HepG2 (cell line): Measurements from ENCODE around the gene WDR7. TPM values are rescaled to one million over a fixed set of nuclear protein-coding genes. Genes with fewer than 3 reads are reported as not detected.

Source experiments
- ATAC-seq: fragments of 200-7000 bp; cut with Tn5 transposase; 3 replicates; pipeline ENCODE4 v1.9.1; 2020; ENCODE audit warnings: mild to moderate bottlenecking, moderate library complexity
- BruUV-seq: library from RNA; stranded (reverse); fragments of 400-500 nt; replicated peaks from 2 replicates; lab custom pipeline; 2021; lab: Mats Ljungman, UMichigan
- CTCF ChIA-PET: fragments of 300-600 bp; formaldehyde crosslinking; extraction: SDS; loops from one replicate; lab custom pipeline; 2021; ENCODE audit warnings: low total read pairs, inconsistent platforms, low intra/inter-chr PET ratio; lab: Yijun Ruan, JAX
- POLR2A ChIA-PET: fragments of 350-600 bp; sonication (Branson Sonifier 250); formaldehyde crosslinking; loops from one replicate; lab custom pipeline; 2020; ENCODE audit warnings: antibody characterized with exemption, inconsistent platforms; lab: Yijun Ruan, JAX
- DNase-seq: peaks from one replicate; pipeline ENCODE4 v3.0.0-alpha.2; 2015; ENCODE audit warnings: low spot score
- FAIRE-seq: peaks from 3 replicates; lab custom pipeline; 2011; peaks lifted over from hg19 to GRCh38; lab: Jason Lieb, UNC
- H2AFZ ChIP-seq: one replicate; pipeline ENCODE4 v1.6.1; 2011; ENCODE audit warnings: low read length, inconsistent platforms
- H3K27ac ChIP-seq: fragments of 300-600 bp; 3 replicates; pipeline ENCODE4 v1.8.0; 2011; ENCODE audit warnings: mixed run types, mild to moderate bottlenecking, mixed read lengths, low read length, inconsistent platforms; ENCODE audit not compliant: insufficient read depth; ENCODE audit errors: extremely low read length
- H3K27me3 ChIP-seq, 2 experiments: fragments of 200-600 bp in 1 of 2; 2 replicates in 1 of 2; 3 replicates in 1 of 2; pipeline versions ENCODE4 v1.6.0 to v1.8.0; 2011; ENCODE audit warnings: low read length in 2 of 2, mild to moderate bottlenecking in 2 of 2, moderate library complexity in 2 of 2, inconsistent platforms in 1 of 2; ENCODE audit not compliant: insufficient read depth in 2 of 2, control insufficient read depth in 1 of 2
- H3K36me3 ChIP-seq, 2 experiments: fragments of 200-600 bp in 1 of 2; replicated peaks in 1 of 2; 2 replicates in 1 of 2; 3 replicates in 1 of 2; pipeline versions ENCODE4 v1.5.1 to v1.8.0; 2011; ENCODE audit warnings: low read length in 2 of 2, inconsistent platforms in 1 of 2; ENCODE audit not compliant: insufficient read depth in 2 of 2, control insufficient read depth in 1 of 2
- H3K4me1 ChIP-seq: 2 replicates; pipeline ENCODE4 v1.5.1; 2012; ENCODE audit warnings: low read length, inconsistent platforms; ENCODE audit not compliant: insufficient read depth
- H3K4me2 ChIP-seq: 2 replicates; pipeline ENCODE4 v1.6.0; 2011; ENCODE audit warnings: low read depth, low read length, inconsistent platforms
- H3K4me3 ChIP-seq, 3 experiments: fragments of 200-600 bp in 1 of 3; sonication (generic), shearing (Covaris generic) in 1 of 3; replicated peaks in 1 of 3; 2 replicates each; pipeline ENCODE4 v1.5.1; 2011 to 2016; ENCODE audit warnings: low read length in 3 of 3, inconsistent platforms in 2 of 3, low read depth in 2 of 3, mild to moderate bottlenecking in 2 of 3, control low read depth in 1 of 3, mixed read lengths in 1 of 3; ENCODE audit not compliant: insufficient read depth in 1 of 3
- H3K79me2 ChIP-seq: one replicate; pipeline ENCODE4 v1.6.1; 2011; ENCODE audit warnings: low read length, inconsistent platforms; ENCODE audit not compliant: insufficient read depth
- H3K9ac ChIP-seq: 2 replicates; pipeline ENCODE4 v1.6.0; 2011; ENCODE audit warnings: mild to moderate bottlenecking, low read depth, low read length, inconsistent platforms; ENCODE audit not compliant: insufficient read depth
- H3K9me3 ChIP-seq: 2 replicates; pipeline ENCODE4 v1.5.1; 2012; ENCODE audit warnings: mild to moderate bottlenecking, low read length
- H4K20me1 ChIP-seq: 2 replicates; pipeline ENCODE4 v1.6.0; 2011; ENCODE audit warnings: inconsistent platforms, mild to moderate bottlenecking, low read length, moderate library complexity; ENCODE audit not compliant: insufficient read depth
- FOXO4 ChIP-seq: sonication (generic); formaldehyde crosslinking; conservative IDR thresholded peaks from 2 replicates; pipeline ENCODE4 v1.8.1; 2023; ENCODE audit warnings: missing genetic modification reagents
- ISL2 ChIP-seq: sonication (generic); formaldehyde crosslinking; IDR thresholded peaks from 2 replicates; pipeline ENCODE4 v1.5.0; 2020; ENCODE audit warnings: missing genetic modification reagents
- KAT2B ChIP-seq: fragments of 150-350 bp; IDR thresholded peaks from 2 replicates; pipeline ENCODE4 v1.6.1; 2014; ENCODE audit warnings: low read depth, low read length, borderline replicate concordance
- MAFF ChIP-seq: IDR thresholded peaks from 2 replicates; pipeline ENCODE4 v1.6.1; 2011; ENCODE audit warnings: low read depth, low read length, improper control_type of control experiment
- MAFK ChIP-seq, 2 experiments: IDR thresholded peaks in 1 of 2; conservative IDR thresholded peaks in 1 of 2; 2 replicates each; pipeline ENCODE4 v1.6.1; 2011; ENCODE audit warnings: improper control_type of control experiment in 2 of 2, low read length in 2 of 2
- MXD1 ChIP-seq: sonication (generic); formaldehyde crosslinking; IDR thresholded peaks from 2 replicates; pipeline ENCODE4 v1.4.0; 2020; ENCODE audit warnings: mild to moderate bottlenecking, missing genetic modification reagents
- ZHX1 ChIP-seq: sonication (generic); formaldehyde crosslinking; IDR thresholded peaks from 2 replicates; pipeline ENCODE4 v1.8.1; 2022; ENCODE audit warnings: low read depth, mild to moderate bottlenecking, missing genetic modification reagents
- ZNF225 ChIP-seq: sonication (generic); formaldehyde crosslinking; IDR thresholded peaks from 2 replicates; pipeline ENCODE4 v1.4.0; 2020; ENCODE audit warnings: mild to moderate bottlenecking, missing genetic modification reagents
- ZSCAN9 ChIP-seq: IDR thresholded peaks from 2 replicates; pipeline ENCODE4 v1.6.1; 2016; ENCODE audit warnings: borderline replicate concordance
- ZXDC ChIP-seq: sonication (generic); formaldehyde crosslinking; IDR thresholded peaks from 2 replicates; pipeline ENCODE4 v1.5.0; 2020; ENCODE audit warnings: mild to moderate bottlenecking, missing genetic modification reagents
- WGBS: methylation state at CpG from one replicate; pipeline ENCODE4 v1.1.6; 2017; ENCODE audit warnings: low lambda C conversion rate; 5-methylcytosine and 5-hydroxymethylcytosine counted together
- in situ Hi-C: cut with HindIII; loops from 2 replicates; pipeline ENCODE4 v1.10.0; 2017; ENCODE audit warnings: low pct_unique_long_range_greater_than_20kb; ENCODE audit not compliant: extremely low pct_ligation_motif_present
- intact Hi-C: fragments of 100-400 bp; cut with micrococcal nuclease; formaldehyde crosslinking; loops from one replicate; pipeline ENCODE4 v1.10.0; 2022; ENCODE audit not compliant: unreplicated experiment
- polyA plus RNA-seq, 8 experiments: library from polyadenylated mRNA; depleted of rRNA in 3 of 8; stranded (reverse) in 7 of 8; unstranded in 1 of 8; fragments of >200 nt; fragmentation: Illumina TruSeq in 4 of 8; extraction: Trizol in 4 of 8; gene quantifications; 2 replicates each; pipeline versions ENCODE4 v1.2.1 to v1.2.3, GENCODE V29; 2011 to 2016; ENCODE audit warnings: low read depth in 4 of 8, missing spikeins in 1 of 8, mixed read lengths in 1 of 8; ENCODE audit not compliant: insufficient read depth in 1 of 8
- total RNA-seq, 5 experiments: library from RNA; depleted of rRNA; stranded (reverse); fragments of >200 nt; fragmentation: Illumina TruSeq; extraction: Trizol; gene quantifications; 2 replicates each; pipeline ENCODE4 v1.2.3, GENCODE V29; 2016; ENCODE audit warnings: low read depth in 1 of 5

Gene WDR7
- total and polyA plus RNA-seq, 2 of the 13 experiments (the other 11 are each of a cell fraction or from before 2014, with no cell fraction given), result 2.0 to 7.8 TPM

GRCh38 chr18:56878711-56879110, 227.6 kb downstream of the WDR7 start:
- Histone ChIP-seq H3K4me1 (no peaks in the 10 kb centered on the region), H3K79me2 (no peaks in the 10 kb centered on the region), H3K27me3 (no peaks in the 10 kb centered on the region), H3K4me2 (no peak overlapping the region), H3K36me3 (no peaks in the 10 kb centered on the region), H3K4me3 (no peak overlapping the region), H2AFZ (no peak overlapping the region), H3K9ac (no peak overlapping the region), H3K27ac (no peak overlapping the region), H4K20me1 (no peaks in the 10 kb centered on the region), H3K9me3 (no peaks in the 10 kb centered on the region)
- FAIRE-seq (no peak), DNase-seq (no peak), ATAC-seq (no peak)
- in situ Hi-C loops (no loop called here), intact Hi-C loops (no loop called here)
- CTCF ChIA-PET, result no interaction called here
- BruUV-seq, result no TSS peak
- peak; percentile 80 to 94 for TF ChIP-seq MAFK (conservative IDR thresholded peaks at IDR 0.05 in 1 of 2, IDR thresholded peaks at IDR 0.05 in 1 of 2; ENCODE audit: low read length in 2 of 2)
- TF ChIP-seq MXD1 (CRISPR knock-in tag), result no peak
- peak; percentile 93 for TF ChIP-seq MAFF
- WGBS, result 78% methylated on average over 4 of the region's 4 CpGs
- POLR2A ChIA-PET, result no interaction called here

- DNase-seq (no peak), FAIRE-seq (no peak), ATAC-seq (no peak)
- Histone ChIP-seq H3K9me3 (no peaks in the 10 kb centered on the region), H3K27ac (no peak overlapping the region), H3K79me2 (no peaks in the 10 kb centered on the region), H3K27me3 (no peaks in the 10 kb centered on the region), H3K36me3 (no peaks in the 10 kb centered on the region), H2AFZ (no peak overlapping the region), H4K20me1 (no peaks in the 10 kb centered on the region), H3K4me3 (no peak overlapping the region), H3K9ac (no peak overlapping the region), H3K4me1 (no peaks in the 10 kb centered on the region), H3K4me2 (no peak overlapping the region)
- intact Hi-C loops (no loop called here), in situ Hi-C loops (no loop called here)
- ChIA-PET CTCF (no interaction called here), POLR2A (no interaction called here)
- no TSS peak for BruUV-seq
- 94% methylated on average over 1 of the region's 1 CpG for WGBS
- no peak for TF ChIP-seq ZNF225 (CRISPR knock-in tag)
- no peak for TF ChIP-seq FOXO4 (CRISPR knock-in tag)
- no peak for TF ChIP-seq ZHX1 (CRISPR knock-in tag)
- TF ChIP-seq ISL2 (CRISPR knock-in tag), result no peak
- TF ChIP-seq KAT2B, result no peak
- no peak for TF ChIP-seq ZXDC (CRISPR knock-in tag)
- no peak for TF ChIP-seq ZSCAN9
Measured at GRCh38 chr18:56884511-56884910, 233.4 kb downstream of the WDR7 start.
